ENCODE measurements around the gene MAP1A.

The MAP1A gene

GRCh38 chr15:43517354-43518196 is at the start of gene MAP1A:
Gene MAP1A, plus strand, starts transcription at chr15:43517608. Its CDS starts 3,866 bp downstream, at chr15:43521474.
- H3K4me3 ChIP-seq: peak within 1 kb of the TSS; percentile 79
- no peak for TF ChIP-seq CTCF (IDR thresholded peaks at IDR 0.05)
- peak within 1 kb of the TSS; percentile 61 to 85 for H3K27ac ChIP-seq
- DNase-seq (ENCODE audit: low spot score): peak; percentile 82

- DNase-seq (ENCODE audit: low spot score): no peak
- TF ChIP-seq CTCF (IDR thresholded peaks at IDR 0.05): no peak
- no peak overlapping the region for H3K27ac ChIP-seq
- no peak overlapping the region for H3K4me3 ChIP-seq
Observed at GRCh38 chr15:43469867-43470266, 47.5 kb upstream of the MAP1A start.

- Histone ChIP-seq H3K4me3 (no peak overlapping the region), H3K27ac (no peak overlapping the region)
- no peak for TF ChIP-seq CTCF (IDR thresholded peaks at IDR 0.05)
- DNase-seq (ENCODE audit: low spot score): no peak
Observed at GRCh38 chr15:43471975-43472374, 45.4 kb upstream of the MAP1A start.

GRCh38 chr15:43473885-43474284 is 43.5 kb upstream of the MAP1A start:
- DNase-seq (ENCODE audit: low spot score): no peak
- no peak overlapping the region for H3K4me3 ChIP-seq
- H3K27ac ChIP-seq: no peak overlapping the region
- TF ChIP-seq CTCF (IDR thresholded peaks at IDR 0.05): no peak

- DNase-seq (ENCODE audit: low spot score): no peak
- H3K27ac ChIP-seq: no peak overlapping the region
- H3K4me3 ChIP-seq: no peak overlapping the region
- no peak for TF ChIP-seq CTCF (IDR thresholded peaks at IDR 0.05)
Observed at GRCh38 chr15:43483297-43484128, 33.9 kb upstream of the MAP1A start.

GRCh38 chr15:43484455-43484854 is 33.0 kb upstream of the MAP1A start:
- Histone ChIP-seq H3K4me3 (no peak overlapping the region), H3K27ac (no peak overlapping the region)
- DNase-seq (ENCODE audit: low spot score): no peak
- no peak for TF ChIP-seq CTCF (IDR thresholded peaks at IDR 0.05)

All from coronary artery (tissue), 2 donors.